Hepatocyte (in vitro differentiated cells): Measurements from ENCODE around the gene SET. TPM values are rescaled to one million over a fixed set of nuclear protein-coding genes. Genes with fewer than 3 reads are reported as not detected.

Source experiments
- DNase-seq: peaks from one replicate; pipeline ENCODE4 v3.0.0-alpha.2; 2016; ENCODE audit warnings: low spot score
- H2AFZ ChIP-seq: fragments of 200-600 bp; sonication (generic); 2 replicates; pipeline ENCODE4 v1.6.0; 2016; ENCODE audit warnings: antibody characterized with exemption, mild to moderate bottlenecking
- H3K27ac ChIP-seq: fragments of 200-600 bp; sonication (generic); 2 replicates; pipeline ENCODE4 v1.5.1; 2016; ENCODE audit warnings: mild to moderate bottlenecking
- H3K27me3 ChIP-seq: fragments of 200-600 bp; sonication (generic); 2 replicates; pipeline ENCODE4 v1.6.1; 2016
- H3K36me3 ChIP-seq: fragments of 200-600 bp; sonication (generic); replicated peaks from 2 replicates; pipeline ENCODE4 v1.5.1; 2016; ENCODE audit warnings: low read depth; ENCODE audit not compliant: insufficient read depth
- H3K4me1 ChIP-seq: fragments of 200-600 bp; sonication (generic); 2 replicates; pipeline ENCODE4 v1.5.1; 2016; ENCODE audit warnings: mild to moderate bottlenecking, moderate library complexity; ENCODE audit not compliant: insufficient read depth
- H3K4me2 ChIP-seq: fragments of 200-600 bp; sonication (generic); 2 replicates; pipeline ENCODE4 v1.6.0; 2016
- H3K4me3 ChIP-seq: fragments of 200-600 bp; sonication (generic); 2 replicates; pipeline ENCODE4 v1.5.1; 2016; ENCODE audit warnings: mild to moderate bottlenecking
- H3K79me2 ChIP-seq: fragments of 200-600 bp; sonication (generic); 2 replicates; pipeline ENCODE4 v1.6.0; 2017; ENCODE audit warnings: mild to moderate bottlenecking
- H3K9me2 ChIP-seq: fragments of 200-600 bp; sonication (generic); replicated peaks from 2 replicates; pipeline ENCODE4 v1.6.0; 2017; ENCODE audit warnings: mild to moderate bottlenecking; ENCODE audit not compliant: insufficient read depth
- H3K9me3 ChIP-seq: fragments of 200-600 bp; sonication (generic); 2 replicates; pipeline ENCODE4 v1.5.1; 2016; ENCODE audit warnings: low read depth, mild to moderate bottlenecking
- H4K20me1 ChIP-seq: fragments of 200-600 bp; sonication (generic); 2 replicates; pipeline ENCODE4 v1.6.0; 2016; ENCODE audit warnings: mild to moderate bottlenecking; ENCODE audit not compliant: insufficient read depth, poor library complexity, severe bottlenecking
- CTCF ChIP-seq: fragments of 200-600 bp; sonication (generic); IDR thresholded peaks from 2 replicates; pipeline ENCODE4 v1.5.1; 2016; ENCODE audit warnings: antibody characterized with exemption, mild to moderate bottlenecking; ENCODE audit not compliant: poor library complexity
- EZH2 ChIP-seq: fragments of 200-600 bp; sonication (generic); IDR thresholded peaks from 2 replicates; pipeline ENCODE4 v1.6.1; 2016; ENCODE audit warnings: antibody characterized with exemption, mild to moderate bottlenecking, borderline replicate concordance
- EZH2phosphoT487 ChIP-seq: fragments of 200-600 bp; sonication (generic); IDR thresholded peaks from one replicate; pipeline ENCODE4 v1.6.1; 2018; ENCODE audit warnings: antibody characterized with exemption, mild to moderate bottlenecking, low read depth, moderate library complexity; ENCODE audit not compliant: unreplicated experiment, severe bottlenecking
- WGBS: methylation state at CpG from one replicate; pipeline ENCODE4 v1.1.6; 2016; ENCODE audit warnings: low lambda C conversion rate; ENCODE audit errors: missing lambda C conversion rate; 5-methylcytosine and 5-hydroxymethylcytosine counted together
- polyA plus RNA-seq: library from polyadenylated mRNA; unstranded; fragments of >200 nt; fragmentation: Nextera tagmentation; extraction: Ambion mirVana; gene quantifications from 2 replicates; pipeline ENCODE4 v1.2.1, GENCODE V29; 2016
- total RNA-seq: library from RNA; depleted of rRNA; stranded (reverse); fragments of >200 nt; gene quantifications from 2 replicates; pipeline ENCODE4 v1.2.3, GENCODE V29; 2014

SET gene
- total and polyA plus RNA-seq, 2 experiments from 2014 or later, result 217 to 416 TPM

- 100% methylated on average over 1 of the region's 1 CpG for WGBS
- Histone ChIP-seq H3K9me3 (no peaks in the 10 kb centered on the region), H3K4me2 (no peak overlapping the region), H3K4me1 (no peaks in the 10 kb centered on the region), H2AFZ (no peak overlapping the region), H3K4me3 (no peak overlapping the region), H4K20me1 (no peaks in the 10 kb centered on the region), H3K36me3 (no peaks in the 10 kb centered on the region), H3K27ac (no peak overlapping the region), H3K79me2 (no peaks in the 10 kb centered on the region), H3K27me3 (no peaks in the 10 kb centered on the region), H3K9me2 (no peaks in the 10 kb centered on the region)
- TF ChIP-seq CTCF (no peak), EZH2 (no peak), EZH2phosphoT487 (no peak)
- no peak for DNase-seq
Measured at GRCh38 chr9:128706045-128706444, 17.0 kb downstream of the SET start.

- no peak overlapping the region for H3K4me2 ChIP-seq
- H3K4me1 ChIP-seq, result no peaks in the 10 kb centered on the region
- H2AFZ ChIP-seq, result no peak overlapping the region
- H4K20me1 ChIP-seq, result no peaks in the 10 kb centered on the region
- H3K36me3 ChIP-seq, result no peaks in the 10 kb centered on the region
- H3K27me3 ChIP-seq, result no peaks in the 10 kb centered on the region
- H3K9me2 ChIP-seq, result no peaks in the 10 kb centered on the region
- no peaks in the 10 kb centered on the region for H3K9me3 ChIP-seq
- H3K79me2 ChIP-seq, result no peaks in the 10 kb centered on the region
- H3K27ac ChIP-seq, result no peak overlapping the region
- TF ChIP-seq CTCF (no peak), EZH2phosphoT487 (no peak), EZH2 (no peak)
- no peak for DNase-seq
- WGBS, result 92% methylated on average over 22 of the region's 23 CpGs
- no peak overlapping the region for H3K4me3 ChIP-seq
Measured at GRCh38 chr9:128706671-128707381, 17.8 kb downstream of the SET start.

- 98% methylated on average over 8 of the region's 8 CpGs for WGBS
- no peaks in the 10 kb centered on the region for H3K79me2 ChIP-seq
- H4K20me1 ChIP-seq, result no peaks in the 10 kb centered on the region
- H3K27ac ChIP-seq, result no peak overlapping the region
- H3K36me3 ChIP-seq, result no peaks in the 10 kb centered on the region
- no peak for DNase-seq
- no peak overlapping the region for H3K4me3 ChIP-seq
- no peak overlapping the region for H2AFZ ChIP-seq
- no peaks in the 10 kb centered on the region for H3K27me3 ChIP-seq
- no peak overlapping the region for H3K4me2 ChIP-seq
- H3K9me3 ChIP-seq, result no peaks in the 10 kb centered on the region
- no peak for TF ChIP-seq EZH2phosphoT487
- TF ChIP-seq EZH2, result no peak
- no peak for TF ChIP-seq CTCF
- no peaks in the 10 kb centered on the region for H3K4me1 ChIP-seq
- H3K9me2 ChIP-seq, result no peaks in the 10 kb centered on the region
Measured at GRCh38 chr9:128707446-128707845, 18.4 kb downstream of the SET start.
